AG04450 (cell line): Measurements from ENCODE around the gene AQP5. TPM values are rescaled to one million over a fixed set of nuclear protein-coding genes. Genes with fewer than 3 reads are reported as not detected.

Source experiments
- CTCF ChIA-PET: fragments of 300-600, 350-600 bp; formaldehyde crosslinking; extraction: SDS; loops from one replicate; lab custom pipeline; 2022; ENCODE audit warnings: antibody characterized with exemption, inconsistent platforms; lab: Charles Lee
- POLR2A ChIA-PET: fragments of 350-600 bp; formaldehyde crosslinking; extraction: SDS; loops from one replicate; lab custom pipeline; 2021; ENCODE audit warnings: antibody characterized with exemption, inconsistent platforms; lab: Yijun Ruan, JAX
- DNase-seq: peaks from one replicate; pipeline ENCODE4 v3.0.0-alpha.2; 2011; ENCODE audit warnings: low read depth, low spot score
- H3K27ac ChIP-seq: one replicate; pipeline ENCODE4 v1.5.1; 2012; ENCODE audit warnings: low read depth, low read length, control low read depth
- H3K27me3 ChIP-seq: one replicate; pipeline ENCODE4 v1.6.0; 2012; ENCODE audit warnings: low read length; ENCODE audit not compliant: control insufficient read depth, insufficient read depth
- H3K4me3 ChIP-seq: 2 replicates; pipeline ENCODE4 v1.5.1; 2011; ENCODE audit warnings: mild to moderate bottlenecking, low read depth, low read length, control low read depth
- H3K9me3 ChIP-seq: 2 replicates; pipeline ENCODE4 v1.5.1; 2012; ENCODE audit warnings: low read length; ENCODE audit not compliant: control insufficient read depth, insufficient read depth
- CTCF ChIP-seq: IDR thresholded peaks from 2 replicates; pipeline ENCODE4 v1.5.1; 2011; ENCODE audit warnings: low read depth, low read length, control low read depth, inconsistent platforms
- polyA plus RNA-seq: library from polyadenylated mRNA; depleted of rRNA; stranded (reverse); fragments of >200 nt; gene quantifications from 2 replicates; pipeline ENCODE4 v1.2.3, GENCODE V29; 2011

AQP5 gene
- polyA plus RNA-seq, 1 experiment: not detected

DNA sequence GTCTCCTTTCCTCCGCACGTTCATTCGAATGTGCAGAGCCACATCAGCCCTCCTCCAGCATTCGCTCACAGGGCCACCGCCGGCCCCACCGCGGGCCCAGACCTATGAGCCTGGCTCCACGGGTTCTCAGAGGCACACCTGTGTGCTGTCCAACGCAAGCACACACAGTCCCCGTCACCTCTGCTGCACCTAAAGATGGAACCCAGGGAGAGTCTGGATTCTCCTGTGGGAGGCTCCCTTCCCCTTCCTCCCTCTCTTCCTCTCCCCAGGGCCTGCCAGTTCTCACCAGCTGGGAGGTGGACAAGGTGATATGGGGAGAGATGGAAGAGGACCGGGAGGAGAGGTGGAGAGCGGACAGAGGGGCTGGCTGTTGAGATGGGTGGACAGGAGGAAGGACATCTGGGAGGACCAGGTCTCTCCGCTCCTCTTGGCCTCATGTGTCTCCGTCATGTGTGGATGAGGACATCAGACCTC, 6.1 kb downstream of the AQP5 start:
- no peak for DNase-seq
- Histone ChIP-seq H3K9me3 (no peaks in the 10 kb centered on the region), H3K27ac (no peak overlapping the region), H3K27me3 (peaks cover 73% of the 10 kb centered on the region), H3K4me3 (peak overlapping the region; percentile 54)
- TF ChIP-seq CTCF: no peak
- ChIA-PET CTCF (interaction anchor here (0.5 to 11.1 kb wide), 49 partner anchors 9 to 246 kb away, joined by 3 to 290 read pairs (median 5); partner anchors contain the start of genes ASIC1, GPD1, RACGAP1 and SMARCD1), POLR2A (interaction anchor here (0.7 to 1.3 kb wide), 3 partner anchors 102 to 227 kb away, joined by 4 to 10 read pairs (median 4); no protein-coding TSS in a partner anchor)

DNA sequence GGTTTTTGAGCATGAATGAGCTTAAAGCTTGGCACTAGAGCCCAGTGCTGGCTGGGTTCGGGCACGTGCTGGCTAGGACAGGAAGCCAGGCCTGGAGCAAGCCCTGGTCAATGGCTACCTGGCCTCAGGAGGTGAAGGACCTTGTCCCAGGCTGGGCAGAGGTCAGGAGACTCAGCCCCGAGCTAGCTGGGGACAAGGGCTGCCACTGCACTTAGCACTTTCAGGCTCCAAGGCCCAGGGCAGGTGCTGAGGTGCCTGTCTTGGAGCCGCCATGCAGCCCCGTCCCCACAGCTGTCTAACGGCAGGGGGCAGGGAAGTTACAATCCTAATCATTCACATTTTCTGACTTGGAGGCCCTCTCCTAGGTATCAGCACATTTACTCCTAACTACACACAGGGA, 6.8 kb downstream of the AQP5 start:
- no peak for DNase-seq
- ChIA-PET CTCF (interaction anchor here (0.6 to 11.1 kb wide), 26 partner anchors 10 to 500 kb away, joined by 3 to 290 read pairs (median 8); partner anchors contain the start of gene ASIC1), POLR2A (interaction anchor here (0.7 to 1.3 kb wide), 3 partner anchors 102 to 227 kb away, joined by 4 to 10 read pairs (median 4); no protein-coding TSS in a partner anchor)
- no peak overlapping the region for H3K4me3 ChIP-seq
- no peak overlapping the region for H3K27ac ChIP-seq
- no peak for TF ChIP-seq CTCF
- H3K27me3 ChIP-seq: peaks cover 67% of the 10 kb centered on the region
- no peaks in the 10 kb centered on the region for H3K9me3 ChIP-seq

DNA sequence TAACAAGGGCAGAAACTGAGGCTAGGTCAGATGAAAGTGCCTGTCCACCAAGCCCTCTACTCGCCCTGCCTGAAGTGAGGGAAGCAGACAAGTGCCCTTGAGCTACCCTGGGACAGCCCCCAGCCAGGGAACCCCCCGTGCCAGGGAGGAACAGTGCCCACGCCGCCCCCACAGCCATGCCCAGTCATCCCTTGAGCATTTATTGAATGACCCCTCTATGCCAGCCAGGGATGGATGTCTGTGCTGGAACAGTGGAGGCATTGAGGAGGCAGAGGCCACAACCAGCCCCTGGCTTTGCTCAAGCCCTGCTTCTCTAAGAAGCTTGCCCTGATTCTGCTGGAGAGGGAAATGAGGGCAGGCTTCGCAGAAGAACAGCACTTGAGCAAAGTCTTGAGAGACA, 7.4 kb downstream of the AQP5 start:
- Histone ChIP-seq H3K27me3 (peaks cover 63% of the 10 kb centered on the region), H3K9me3 (no peaks in the 10 kb centered on the region), H3K27ac (no peak overlapping the region), H3K4me3 (no peak overlapping the region)
- no peak for DNase-seq
- ChIA-PET POLR2A (interaction anchor here (0.5 kb wide), 1 partner anchor 30 kb away, joined by 4 read pairs; no protein-coding TSS in a partner anchor), CTCF (interaction anchor here (0.9 to 11.1 kb wide), 11 partner anchors 10 to 191 kb away, joined by 3 to 290 read pairs (median 4); no protein-coding TSS in a partner anchor)
- TF ChIP-seq CTCF: no peak

DNA sequence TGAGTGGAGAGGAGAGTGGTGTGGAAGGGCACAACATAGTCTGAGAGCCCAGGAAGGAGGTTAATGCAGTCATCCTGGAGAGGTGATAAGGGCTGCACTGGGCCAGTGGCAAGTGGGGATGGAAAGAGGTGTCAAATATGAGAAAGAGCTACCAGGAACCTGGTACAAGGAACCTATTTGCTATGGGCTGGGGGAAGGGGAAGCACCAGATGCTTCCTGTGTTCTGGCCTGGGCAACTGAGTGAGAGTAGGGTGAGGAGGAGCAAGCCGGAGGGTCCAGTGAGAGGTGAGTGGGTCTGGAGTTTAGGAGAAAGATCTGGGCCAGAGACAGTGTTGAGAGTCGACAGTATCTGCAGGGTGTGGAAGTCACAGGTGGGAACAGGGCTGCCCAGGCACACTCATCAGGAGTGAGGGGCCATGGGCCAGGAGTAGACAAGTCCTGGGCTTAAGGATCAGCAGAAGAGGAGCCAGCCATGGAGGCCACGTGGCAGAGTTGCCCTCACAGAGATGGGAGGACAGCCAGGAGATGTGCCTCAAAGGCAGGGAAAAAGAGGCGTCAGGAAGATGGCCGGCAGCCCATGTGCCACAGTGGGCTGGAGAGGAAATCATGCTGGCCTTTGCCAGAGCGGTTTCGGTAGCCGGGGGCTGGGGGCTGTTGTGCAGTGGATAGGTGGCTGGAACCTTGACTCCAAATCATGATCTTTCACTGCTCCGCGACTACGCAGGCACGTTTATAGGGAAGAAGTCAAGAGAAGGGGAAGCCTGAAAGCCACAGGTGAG, 8.2 kb downstream of the AQP5 start:
- TF ChIP-seq CTCF: no peak
- CTCF ChIA-PET: interaction anchor here (0.6 to 11.1 kb wide), 8 partner anchors 11 to 192 kb away, joined by 3 to 290 read pairs (median 4); no protein-coding TSS in a partner anchor
- peaks cover 59% of the 10 kb centered on the region for H3K27me3 ChIP-seq
- no peak overlapping the region for H3K27ac ChIP-seq
- H3K9me3 ChIP-seq: no peaks in the 10 kb centered on the region
- no peak for DNase-seq
- POLR2A ChIA-PET: no interaction called here
- no peak overlapping the region for H3K4me3 ChIP-seq

- H3K9me3 ChIP-seq: no peaks in the 10 kb centered on the region
- ChIA-PET CTCF (interaction anchor here (6.3 to 11.1 kb wide), 3 partner anchors 10 to 99 kb away, joined by 89 to 290 read pairs (median 102); no protein-coding TSS in a partner anchor), POLR2A (no interaction called here)
- TF ChIP-seq CTCF: no peak
- H3K27ac ChIP-seq: no peak overlapping the region
- H3K4me3 ChIP-seq: no peak overlapping the region
- no peak for DNase-seq
- peaks cover 51% of the 10 kb centered on the region for H3K27me3 ChIP-seq
Observed at GRCh38 chr12:49970658-49971057, 9.0 kb downstream of the AQP5 start.
